Activated CD4-positive, alpha-beta T cell treated with anti-CD3 and anti-CD28 coated beads for 4 hours (primary cell): ENCODE data around the gene ARHGAP9.
"Not testable (repeated sequence)": the region's sequence is repeated elsewhere in the genome, so short reads cannot be mapped to it uniquely, and the experiment has no call there.

Experiments
- DNase-seq, 2 donors: peaks; one replicate each; pipeline ENCODE4 v3.0.0-alpha.2; 2020

Gene ARHGAP9

GRCh38 chr12:57456145-57456700 lies 23.4 kb downstream of the ARHGAP9 start:
- peak; percentile 55 to 56 for DNase-seq

- DNase-seq: no peak
These were observed 24.1 kb downstream of the ARHGAP9 start for GRCh38 chr12:57455374-57456144.

GRCh38 chr12:57454566-57455373 lies 24.9 kb downstream of the ARHGAP9 start, which contains the start of gene INHBE:
Gene INHBE, plus strand, starts transcription at chr12:57455307. Its CDS starts 230 bp downstream, at chr12:57455537.
- no peak for DNase-seq

GRCh38 chr12:57454213-57454565 lies 25.5 kb downstream of the ARHGAP9 start:
- DNase-seq: no peak

- peak; percentile 32 to 40 for DNase-seq
These were observed 26.6 kb downstream of the ARHGAP9 start for GRCh38 chr12:57452937-57453509.

GRCh38 chr12:57452181-57452936 lies 27.3 kb downstream of the ARHGAP9 start:
- no peak for DNase-seq

- DNase-seq: no peak
These were observed 28.4 kb downstream of the ARHGAP9 start for GRCh38 chr12:57451233-57451778.

- DNase-seq: no peak
These were observed 29.6 kb downstream of the ARHGAP9 start for GRCh38 chr12:57450057-57450456.

GRCh38 chr12:57449375-57449774 lies 30.3 kb downstream of the ARHGAP9 start:
- no peak for DNase-seq

GRCh38 chr12:57448669-57449068 lies 31.0 kb downstream of the ARHGAP9 start:
- DNase-seq: no peak

GRCh38 chr12:57446292-57446960 lies 33.2 kb downstream of the ARHGAP9 start:
- DNase-seq: no peak

- no peak for DNase-seq
These were observed 34.9 kb downstream of the ARHGAP9 start for GRCh38 chr12:57444744-57445143.

- not testable (repeated sequence) for DNase-seq
These were observed 35.3 kb downstream of the ARHGAP9 start for GRCh38 chr12:57444337-57444736.

GRCh38 chr12:57441846-57442427 lies 37.7 kb downstream of the ARHGAP9 start:
- no peak for DNase-seq

GRCh38 chr12:57441393-57441792 lies 38.3 kb downstream of the ARHGAP9 start:
- not testable (repeated sequence) for DNase-seq

- DNase-seq: no peak
These were observed 39.9 kb downstream of the ARHGAP9 start for GRCh38 chr12:57439762-57440266.

- no peak for DNase-seq
These were observed 41.3 kb downstream of the ARHGAP9 start for GRCh38 chr12:57438400-57438799.

- no peak for DNase-seq
These were observed 44.4 kb downstream of the ARHGAP9 start for GRCh38 chr12:57435293-57435692.

- no peak for DNase-seq
These were observed 45.0 kb downstream of the ARHGAP9 start, which contains the start of gene INHBC for GRCh38 chr12:57434517-57435223. Gene INHBC, plus strand, starts transcription at chr12:57434784. Its CDS starts 103 bp downstream, at chr12:57434887.

GRCh38 chr12:57433370-57433769 lies 46.3 kb downstream of the ARHGAP9 start:
- DNase-seq: no peak
